Colonic mucosa (tissue), 4 donors: Measurements from ENCODE around the gene SYNJ2. TPM values are rescaled to one million over a fixed set of nuclear protein-coding genes. Genes with fewer than 3 reads are reported as not detected.

Experiments
- DNase-seq: peaks from one replicate; pipeline ENCODE4 v3.0.0-alpha.2; 2020
- H3K27ac ChIP-seq: fragments of 200-600 bp; one replicate; pipeline ENCODE4 v1.8.0; 2021
- H3K27me3 ChIP-seq: fragments of 200-600 bp; one replicate; pipeline ENCODE4 v1.8.0; 2021
- H3K36me3 ChIP-seq: fragments of 200-600 bp; one replicate; pipeline ENCODE4 v1.8.0; 2021
- H3K4me1 ChIP-seq: fragments of 200-600 bp; one replicate; pipeline ENCODE4 v1.8.0; 2021; ENCODE audit warnings: mild to moderate bottlenecking
- H3K4me3 ChIP-seq: fragments of 200-600 bp; one replicate; pipeline ENCODE4 v1.8.0; 2021
- H3K9ac ChIP-seq, 2 donors: one replicate each; pipeline ENCODE4 v1.7.0; 2013; ENCODE audit warnings: control low read depth in 2 of 2, low read depth in 2 of 2, low read length in 2 of 2
- H3K9me3 ChIP-seq: fragments of 200-600 bp; one replicate; pipeline ENCODE4 v1.8.0; 2021
- CTCF ChIP-seq: fragments of 200-600 bp; IDR thresholded peaks from one replicate; pipeline ENCODE4 v1.8.0; 2022; ENCODE audit warnings: antibody characterized with exemption, mild to moderate bottlenecking
- intact Hi-C: fragments of 100-400 bp; cut with DNase I; formaldehyde crosslinking; loops from one replicate; pipeline ENCODE4 v1.14.1; 2022
- total RNA-seq, 2 donors: library from RNA; stranded (reverse); fragmentation: NEBNext Ultra II Directional in 1 of 2; extraction: Animal tissue kit (Norgen Biotek cat#: 25700) in 1 of 2; gene quantifications; one replicate each; pipeline ENCODE4 v1.2.1, GENCODE V29; 2021
- donor health status: healthy.
- donor health status: DM: no; HTN: no; CAD: no.
- donor health status: DM: no; HTN: no; CAD: no.

Gene SYNJ2
- total RNA-seq, 2 donors from 2014 or later = 46.0 to 53.5 TPM

DNA sequence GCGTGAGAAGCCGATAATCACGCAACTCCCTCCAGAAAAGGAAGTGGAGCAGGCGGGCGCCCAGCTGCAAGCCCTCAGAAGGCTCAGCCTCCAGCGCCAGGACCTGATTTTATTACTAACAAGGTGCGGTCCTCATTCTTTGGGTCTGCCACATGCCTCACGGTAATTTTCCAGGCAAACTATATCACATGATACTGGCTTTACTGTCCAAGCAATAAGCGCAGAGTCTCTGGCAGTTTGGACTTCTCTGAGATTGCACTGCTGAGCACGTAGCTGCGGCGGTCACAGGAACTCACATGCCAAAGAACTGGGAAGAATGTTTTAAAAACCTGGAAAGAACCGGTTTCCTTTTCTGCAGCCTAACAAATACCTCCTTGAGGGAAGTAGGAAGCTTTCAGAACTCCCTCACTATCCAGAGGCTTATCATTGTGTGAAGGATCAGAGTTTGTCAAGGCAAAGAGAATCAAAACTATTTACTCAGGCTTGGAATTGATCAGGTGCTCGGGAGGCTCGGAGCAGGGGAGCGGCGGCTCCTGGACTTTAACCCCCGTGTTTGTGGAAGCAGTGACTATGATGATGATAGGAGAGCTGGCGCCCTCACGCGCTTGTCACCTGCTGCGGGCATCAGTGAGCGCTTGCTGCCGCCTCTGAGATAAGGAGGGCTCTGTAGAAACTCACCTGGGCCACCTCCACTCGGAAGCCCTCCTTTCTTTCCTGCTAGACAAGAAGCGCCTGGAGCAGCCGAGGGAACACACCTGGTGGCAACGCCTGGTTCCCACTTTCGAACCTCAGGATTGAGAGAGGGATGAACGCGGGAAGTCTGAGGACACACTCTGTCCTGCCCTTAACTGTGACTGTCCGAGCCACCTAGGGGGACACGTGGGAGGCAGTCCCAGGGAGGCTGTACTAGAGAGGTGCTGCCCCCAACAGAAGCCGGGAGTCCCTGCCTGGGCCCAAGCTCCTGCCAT, 27.2 kb upstream of the SYNJ2 start:
- Histone ChIP-seq H3K27ac (peak overlapping the region; percentile 79), H3K9me3 (no peaks in the 10 kb centered on the region), H3K36me3 (no peaks in the 10 kb centered on the region), H3K9ac (peak overlapping the region; percentile 48 to 88), H3K4me1 (no peaks in the 10 kb centered on the region), H3K27me3 (no peaks in the 10 kb centered on the region), H3K4me3 (peak overlapping the region; percentile 0)
- no peak for TF ChIP-seq CTCF
- DNase-seq = peak; percentile 92
- intact Hi-C loops = no loop called here

DNA sequence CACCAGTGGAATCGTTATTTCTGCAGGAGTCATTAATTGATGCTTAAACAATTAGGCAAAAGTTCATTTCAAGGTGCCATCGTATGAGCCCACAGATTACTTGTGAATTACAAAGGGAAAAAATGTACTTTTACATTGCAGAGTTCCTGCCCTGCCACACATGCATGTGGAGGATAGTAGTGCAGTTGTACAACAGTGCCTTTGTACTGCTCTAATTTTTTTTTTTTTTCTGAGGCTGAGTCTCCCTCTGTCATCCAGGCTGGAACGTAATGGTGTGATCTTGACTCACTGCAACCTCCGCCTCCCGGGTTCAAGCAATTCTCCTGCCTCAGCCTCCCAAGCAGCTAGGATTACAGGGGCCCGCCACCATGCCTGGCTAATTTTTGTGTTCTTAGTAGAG, 26.0 kb upstream of the SYNJ2 start:
- intact Hi-C loops = no loop called here
- peak overlapping the region; percentile 79 for H3K27ac ChIP-seq
- no peaks in the 10 kb centered on the region for H3K27me3 ChIP-seq
- no peaks in the 10 kb centered on the region for H3K4me1 ChIP-seq
- H3K36me3 ChIP-seq = no peaks in the 10 kb centered on the region
- DNase-seq = no peak
- no peak overlapping the region for H3K4me3 ChIP-seq
- TF ChIP-seq CTCF = no peak
- H3K9ac ChIP-seq = peak overlapping the region in 1 of 2 donors; percentile 79
- H3K9me3 ChIP-seq = no peaks in the 10 kb centered on the region

GRCh38 chr6:157956171-157956730, 25.4 kb upstream of the SYNJ2 start:
- Histone ChIP-seq H3K9me3 (no peaks in the 10 kb centered on the region), H3K27me3 (no peaks in the 10 kb centered on the region), H3K9ac (peak overlapping the region in 1 of 2 donors; percentile 19), H3K27ac (peak overlapping the region; percentile 79), H3K36me3 (no peaks in the 10 kb centered on the region), H3K4me1 (no peaks in the 10 kb centered on the region), H3K4me3 (no peak overlapping the region)
- TF ChIP-seq CTCF = no peak
- no peak for DNase-seq
- intact Hi-C loops = no loop called here

DNA sequence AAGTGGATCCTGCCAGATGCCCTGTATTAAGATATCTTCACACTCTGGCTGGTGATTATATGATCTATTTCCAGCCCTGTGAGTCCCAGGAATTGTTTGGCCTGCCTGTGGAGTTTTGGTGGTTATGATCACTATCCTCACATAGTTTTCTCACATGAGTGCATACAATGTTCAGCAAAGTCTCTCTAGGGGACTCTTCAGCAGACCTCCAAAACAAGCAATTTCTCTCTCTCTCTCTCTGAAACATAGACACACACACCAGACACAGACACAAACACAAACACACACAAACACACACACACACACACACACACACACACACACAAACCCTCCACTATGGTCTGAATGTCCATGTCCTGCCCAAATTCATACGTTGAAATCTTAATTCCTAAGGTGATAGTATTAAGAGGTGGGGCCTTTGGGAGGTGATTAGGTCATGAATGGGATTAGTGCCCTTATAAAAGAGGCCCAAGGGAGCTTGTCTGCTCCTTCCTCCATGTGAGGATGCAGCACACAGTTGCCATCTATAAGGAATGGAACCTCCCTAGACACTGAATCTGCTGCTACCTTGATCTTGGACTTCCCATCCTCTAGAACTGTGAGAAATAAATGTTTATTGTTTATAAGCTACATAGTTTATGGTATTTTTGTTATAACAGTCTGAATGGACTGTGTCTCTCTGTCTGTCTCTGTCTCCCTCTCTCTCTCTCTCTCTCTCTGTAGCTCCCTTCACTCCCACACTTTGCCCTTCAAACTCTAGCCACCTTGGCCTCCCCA, 22.0 kb upstream of the SYNJ2 start:
- no peak for TF ChIP-seq CTCF
- intact Hi-C loops = no loop called here

DNA sequence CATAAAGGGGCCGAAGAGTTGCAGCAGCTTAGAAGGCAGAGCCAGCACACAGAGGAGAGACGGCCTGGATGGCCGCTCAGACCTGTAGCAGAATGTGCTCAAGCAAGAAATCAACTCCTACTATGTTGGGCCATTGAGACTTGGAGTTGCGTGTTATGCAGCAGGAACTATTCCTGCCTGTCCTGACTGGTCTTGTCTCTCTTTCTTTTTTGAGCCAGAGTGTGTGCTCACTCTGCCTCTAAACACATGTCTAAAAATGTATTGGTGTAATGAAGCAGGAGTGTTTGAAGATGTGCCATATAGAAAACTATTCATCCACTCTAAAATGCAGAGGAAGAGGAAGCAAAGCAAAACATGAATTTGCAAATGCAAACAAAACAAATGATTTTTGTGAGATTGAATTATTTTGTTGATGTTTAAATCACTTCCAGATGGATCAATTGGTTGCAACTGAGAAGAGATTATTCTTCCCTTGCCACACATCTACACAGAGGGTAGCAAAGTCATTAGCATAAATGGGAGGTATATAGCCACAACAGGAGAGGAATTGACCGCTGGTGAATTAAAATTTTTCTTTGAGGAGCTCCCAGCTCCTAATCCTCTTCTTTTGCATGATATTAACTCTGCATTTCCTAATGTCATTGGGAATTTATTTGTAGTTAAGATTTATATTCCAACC, 20.4 kb upstream of the SYNJ2 start:
- H3K9ac ChIP-seq = no peak overlapping the region
- no peak for TF ChIP-seq CTCF
- intact Hi-C loops = no loop called here
- DNase-seq = no peak
- H3K27me3 ChIP-seq = no peaks in the 10 kb centered on the region
- H3K36me3 ChIP-seq = no peaks in the 10 kb centered on the region
- H3K4me3 ChIP-seq = no peak overlapping the region
- H3K9me3 ChIP-seq = no peaks in the 10 kb centered on the region
- H3K27ac ChIP-seq = no peak overlapping the region
- H3K4me1 ChIP-seq = peaks cover 7% of the 10 kb centered on the region

More for the DNA sequence above, 22.0 kb upstream of the SYNJ2 start:
- no peaks in the 10 kb centered on the region for H3K36me3 ChIP-seq
- no peak overlapping the region for H3K4me3 ChIP-seq
- DNase-seq = no peak
- no peaks in the 10 kb centered on the region for H3K27me3 ChIP-seq
- H3K27ac ChIP-seq = no peak overlapping the region
- peaks cover 7% of the 10 kb centered on the region for H3K4me1 ChIP-seq
- no peaks in the 10 kb centered on the region for H3K9me3 ChIP-seq
- no peak overlapping the region for H3K9ac ChIP-seq
